SK-N-SH (cell line): ENCODE results near the gene ATP5F1D. TPM values are rescaled to one million over a fixed set of nuclear protein-coding genes. Genes with fewer than 3 reads are reported as not detected.
A peak's percentile ranks its signal among the peaks of the same experiment; 100 is the strongest.

Experiments used
- CTCF ChIA-PET: fragments of 300-600, 350-600 bp; formaldehyde crosslinking; extraction: SDS; loops from one replicate; lab custom pipeline; 2021; lab: Yijun Ruan, JAX
- POLR2A ChIA-PET: fragments of 350-600 bp; sonication (Branson Sonifier 250); formaldehyde crosslinking; extraction: SDS; loops from one replicate; lab custom pipeline; 2020; ENCODE audit warnings: antibody characterized with exemption, inconsistent platforms; lab: Yijun Ruan, JAX
- DNase-seq: peaks from one replicate; pipeline ENCODE4 v3.0.0; 2012
- H2AFZ ChIP-seq: fragments of 200-600 bp; sonication (generic); 2 replicates; pipeline ENCODE4 v1.8.1; 2016; ENCODE audit warnings: antibody characterized with exemption, mild to moderate bottlenecking, low read depth
- H3F3A ChIP-seq: fragments of 200-600 bp; sonication (generic); replicated peaks from 2 replicates; pipeline ENCODE3; 2016; ENCODE audit warnings: antibody characterized with exemption, mild to moderate bottlenecking; ENCODE audit not compliant: insufficient read depth
- H3K27ac ChIP-seq, 2 experiments: fragments of 200-500 bp in 1 of 2; fragments of 200-600 bp in 1 of 2; sonication (Bioruptor generic) in 1 of 2; sonication (generic), shearing (Covaris generic) in 1 of 2; 2 replicates each; pipeline versions ENCODE4 v1.5.1 to v1.6.1; 2014 to 2016; ENCODE audit warnings: low read depth in 2 of 2, inconsistent platforms in 1 of 2, low read length in 1 of 2, mild to moderate bottlenecking in 1 of 2, mixed read lengths in 1 of 2
- H3K27me3 ChIP-seq: fragments of 200-600 bp; sonication (generic), shearing (Covaris generic); 2 replicates; pipeline ENCODE4 v1.6.1; 2016; ENCODE audit warnings: mixed run types; ENCODE audit not compliant: insufficient read depth
- H3K36me3 ChIP-seq, 2 experiments: fragments of 200-500 bp in 1 of 2; fragments of 200-600 bp in 1 of 2; sonication (Bioruptor generic) in 1 of 2; sonication (generic) in 1 of 2; replicated peaks in 1 of 2; 2 replicates each; pipeline versions ENCODE3 to v1.5.1; 2014 to 2016; ENCODE audit warnings: low read length in 1 of 2, mild to moderate bottlenecking in 1 of 2; ENCODE audit not compliant: insufficient read depth in 2 of 2, control insufficient read depth in 1 of 2
- H3K4me1 ChIP-seq, 2 experiments: fragments of 200-500 bp in 1 of 2; fragments of 200-600 bp in 1 of 2; sonication (Bioruptor generic) in 1 of 2; sonication (generic), shearing (Covaris generic) in 1 of 2; 2 replicates each; pipeline versions ENCODE4 v1.5.1 to v1.6.1; 2014 to 2016; ENCODE audit warnings: low read depth in 1 of 2, low read length in 1 of 2, mixed run types in 1 of 2; ENCODE audit not compliant: insufficient read depth in 2 of 2, control insufficient read depth in 1 of 2
- H3K4me2 ChIP-seq: fragments of 200-600 bp; sonication (generic), shearing (Covaris generic); 2 replicates; pipeline ENCODE4 v1.6.1; 2017; ENCODE audit warnings: mixed run types
- H3K4me3 ChIP-seq, 2 experiments: fragments of 200-500 bp in 1 of 2; fragments of 200-600 bp in 1 of 2; sonication (Bioruptor generic) in 1 of 2; sonication (generic), shearing (Covaris generic) in 1 of 2; 2 replicates each; pipeline versions ENCODE4 v1.5.1 to v1.8.1; 2014 to 2016; ENCODE audit warnings: low read depth in 2 of 2, inconsistent platforms in 1 of 2, low read length in 1 of 2, mild to moderate bottlenecking in 1 of 2, mixed read lengths in 1 of 2, moderate library complexity in 1 of 2
- H3K79me2 ChIP-seq: fragments of 200-600 bp; sonication (generic); 2 replicates; pipeline ENCODE4 v1.8.1; 2017; ENCODE audit warnings: mild to moderate bottlenecking; ENCODE audit not compliant: insufficient read depth
- H3K9ac ChIP-seq: fragments of 200-600 bp; sonication (generic); 2 replicates; pipeline ENCODE4 v1.6.1; 2017; ENCODE audit warnings: mixed run types
- H3K9me2 ChIP-seq: fragments of 200-600 bp; sonication (generic); 2 replicates; pipeline ENCODE4 v1.6.1; 2017; ENCODE audit warnings: mixed run types
- H3K9me3 ChIP-seq: fragments of 200-600 bp; sonication (generic); 2 replicates; pipeline ENCODE4 v1.6.1; 2017; ENCODE audit warnings: mixed run types, mild to moderate bottlenecking, moderate library complexity
- H4K20me1 ChIP-seq: fragments of 200-600 bp; sonication (generic); 2 replicates; pipeline ENCODE4 v1.6.1; 2017; ENCODE audit warnings: mild to moderate bottlenecking, mixed run types; ENCODE audit not compliant: insufficient read depth
- ELF1 ChIP-seq: IDR thresholded peaks from 2 replicates; pipeline ENCODE4 v1.4.0; 2012
- EP300 ChIP-seq, 2 experiments: IDR thresholded peaks; 2 replicates each; pipeline versions ENCODE4 v1.4.0 to v1.6.1; 2012; ENCODE audit warnings: borderline replicate concordance in 1 of 2, low read depth in 1 of 2, low read length in 1 of 2
- EZH2phosphoT487 ChIP-seq: fragments of 200-600 bp; sonication (generic); IDR thresholded peaks from 2 replicates; pipeline ENCODE4 v1.6.1; 2017; ENCODE audit warnings: low read depth, mixed run types, mild to moderate bottlenecking, antibody characterized with exemption, moderate library complexity, borderline replicate concordance
- FOXJ3 ChIP-seq: sonication (generic); formaldehyde crosslinking; IDR thresholded peaks from 2 replicates; pipeline ENCODE4 v1.5.1; 2020; ENCODE audit warnings: mild to moderate bottlenecking, missing genetic modification reagents
- FOXM1 ChIP-seq: IDR thresholded peaks from 2 replicates; pipeline ENCODE4 v1.4.0; 2012; ENCODE audit warnings: low read depth, mild to moderate bottlenecking
- JUND ChIP-seq: IDR thresholded peaks from 2 replicates; pipeline ENCODE4 v1.4.0; 2012
- MEF2A ChIP-seq: IDR thresholded peaks from 2 replicates; pipeline ENCODE4 v1.4.0; 2012; ENCODE audit warnings: low read depth, borderline replicate concordance
- MXI1 ChIP-seq: IDR thresholded peaks from 2 replicates; pipeline ENCODE4 v1.6.1; 2012; ENCODE audit warnings: mild to moderate bottlenecking, low read depth, low read length, improper control_type of control experiment
- NRF1 ChIP-seq: IDR thresholded peaks from 2 replicates; pipeline ENCODE4 v1.6.1; 2012; ENCODE audit warnings: low read depth, mild to moderate bottlenecking, low read length
- POLR2AphosphoS5 ChIP-seq: IDR thresholded peaks from 2 replicates; pipeline ENCODE4 v1.6.1; 2012; ENCODE audit warnings: low read depth, low read length
- RXRA ChIP-seq: IDR thresholded peaks from 2 replicates; pipeline ENCODE4 v1.4.0; 2012; ENCODE audit warnings: low read depth, mild to moderate bottlenecking, borderline replicate concordance
- SIN3A ChIP-seq: IDR thresholded peaks from 2 replicates; pipeline ENCODE4 v1.6.1; 2012; ENCODE audit warnings: low read depth, mild to moderate bottlenecking, low read length, moderate library complexity, borderline replicate concordance
- SMC3 ChIP-seq: IDR thresholded peaks from 2 replicates; pipeline ENCODE4 v1.6.1; 2012; ENCODE audit warnings: low read depth, low read length, improper control_type of control experiment
- USF2 ChIP-seq: fragments of 150-350 bp; IDR thresholded peaks from 2 replicates; pipeline ENCODE4 v1.6.1; 2017; ENCODE audit warnings: antibody characterized with exemption, low read length, low read depth, borderline replicate concordance
- ZBTB33 ChIP-seq: IDR thresholded peaks from 2 replicates; pipeline ENCODE4 v1.4.0; 2012; ENCODE audit warnings: low read depth, borderline replicate concordance
- WGBS: methylation state at CpG from one replicate; pipeline ENCODE4 v1.1.6; 2017; ENCODE audit warnings: low lambda C conversion rate; 5-methylcytosine and 5-hydroxymethylcytosine counted together
- polyA plus RNA-seq, 3 experiments: library from polyadenylated mRNA; depleted of rRNA; stranded (reverse); fragments of >200 nt; gene quantifications; 2 replicates each; pipeline ENCODE4 v1.2.3, GENCODE V29; 2012

The ATP5F1D gene
- polyA plus RNA-seq, 1 of the 3 experiments (the other 2 are of a cell fraction), result 226 TPM

GRCh38 chr19:1249298-1249989 is 7.9 kb downstream of the ATP5F1D start (continued):
- TF ChIP-seq ZBTB33 (no peak), SIN3A (peak; percentile 83; the same call in 1 of the 2 replicates), SMC3 (no peak), EZH2phosphoT487 (no peak), ELF1 (no peak; the same call in 1 of the 2 replicates), USF2 (no peak), FOXM1 (no peak), MEF2A (0 out of 2 replicates have a peak, but pooled peaks have one; percentile 10), NRF1 (no peak), EP300 (IDR thresholded peaks at IDR 0.05; ENCODE audit: borderline replicate concordance in 1 of 2, low read depth in 1 of 2, low read length in 1 of 2) (no peak)

- no peak overlapping the region for H2AFZ ChIP-seq
- TF ChIP-seq EP300 (IDR thresholded peaks at IDR 0.05; ENCODE audit: borderline replicate concordance in 1 of 2, low read depth in 1 of 2, low read length in 1 of 2) (no peak), MXI1 (no peak), ELF1 (no peak), JUND (no peak), RXRA (no peak), POLR2AphosphoS5 (no peak), FOXJ3 (no peak)
- WGBS, result no CpG with 5 or more reads among the region's 67 CpGs
- peaks cover 39% of the 10 kb centered on the region for H3F3A ChIP-seq
- peaks cover 31% of the 10 kb centered on the region for H4K20me1 ChIP-seq
- ChIA-PET POLR2A (interaction anchor here (1.5 kb wide), 1 partner anchor 16 kb away, joined by 7 read pairs; no protein-coding TSS in a partner anchor), CTCF (interaction anchor here (0.6 to 2.5 kb wide), 4 partner anchors 10 to 361 kb away, joined by 3 to 13 read pairs (median 3); no protein-coding TSS in a partner anchor)
- peaks cover 59% of the 10 kb centered on the region for H3K79me2 ChIP-seq
- no peak for DNase-seq
- peak overlapping the region; percentile 79 to 86 for H3K4me3 ChIP-seq
- peak overlapping the region; percentile 75 to 95 for H3K27ac ChIP-seq
- H3K4me2 ChIP-seq, result peak overlapping the region; percentile 75; the same call in 1 of the 2 replicates
- H3K4me1 ChIP-seq, result peaks cover 17 to 36% of the 10 kb centered on the region in 2 experiments; a peak in 3 of 4 replicates
- no peaks in the 10 kb centered on the region for H3K9me2 ChIP-seq
- no peaks in the 10 kb centered on the region for H3K27me3 ChIP-seq
- peak overlapping the region; percentile 98 for H3K9ac ChIP-seq
- no peaks in the 10 kb centered on the region for H3K9me3 ChIP-seq
- H3K36me3 ChIP-seq, result peaks cover 17 to 25% of the 10 kb centered on the region in 2 experiments
These were observed 8.5 kb downstream of the ATP5F1D start for GRCh38 chr19:1249990-1250436.
